ENCODE results near the gene FOXK2.

Gene FOXK2

GRCh38 chr17:82586576-82587233 is 67.2 kb downstream of the FOXK2 start:
- H3K9ac ChIP-seq (ENCODE audit: low read depth in 1 of 2, low read length in 2 of 2), result no peak overlapping the region
- H3K4me1 ChIP-seq (ENCODE audit: control insufficient read depth in 2 of 2, insufficient read depth in 2 of 2, low read length in 2 of 2), result peaks cover 0 to 2% of the 10 kb centered on the region in 2 donors
- no peak overlapping the region for H3K27ac ChIP-seq (ENCODE audit: low read depth in 2 of 2, low read length in 2 of 2)
- no peaks in the 10 kb centered on the region for H3K9me3 ChIP-seq (ENCODE audit: control insufficient read depth in 2 of 2, low read length in 2 of 2)
- no peaks in the 10 kb centered on the region for H3K27me3 ChIP-seq (ENCODE audit: control insufficient read depth in 2 of 2, insufficient read depth in 2 of 2, low read length in 2 of 2)
- H3K4me3 ChIP-seq (ENCODE audit: low read length in 2 of 2), result no peak overlapping the region
- peaks cover 14 to 26% of the 10 kb centered on the region in 2 donors for H3K36me3 ChIP-seq (ENCODE audit: control insufficient read depth in 2 of 2, insufficient read depth in 2 of 2, low read length in 2 of 2)

GRCh38 chr17:82587234-82588086 is 67.9 kb downstream of the FOXK2 start:
- Histone ChIP-seq H3K36me3 (ENCODE audit: control insufficient read depth in 2 of 2, insufficient read depth in 2 of 2, low read length in 2 of 2) (peaks cover 14 to 22% of the 10 kb centered on the region in 2 donors), H3K4me3 (ENCODE audit: low read length in 2 of 2) (no peak overlapping the region), H3K27ac (ENCODE audit: low read depth in 2 of 2, low read length in 2 of 2) (no peak overlapping the region), H3K9me3 (ENCODE audit: control insufficient read depth in 2 of 2, low read length in 2 of 2) (no peaks in the 10 kb centered on the region), H3K27me3 (ENCODE audit: control insufficient read depth in 2 of 2, insufficient read depth in 2 of 2, low read length in 2 of 2) (no peaks in the 10 kb centered on the region), H3K4me1 (ENCODE audit: control insufficient read depth in 2 of 2, insufficient read depth in 2 of 2, low read length in 2 of 2) (peaks cover 6 to 9% of the 10 kb centered on the region in 2 donors), H3K9ac (ENCODE audit: low read depth in 1 of 2, low read length in 2 of 2) (no peak overlapping the region)

- H3K9ac ChIP-seq (ENCODE audit: low read depth in 1 of 2, low read length in 2 of 2), result no peak overlapping the region
- H3K4me1 ChIP-seq (ENCODE audit: control insufficient read depth in 2 of 2, insufficient read depth in 2 of 2, low read length in 2 of 2), result peaks cover 11 to 17% of the 10 kb centered on the region in 2 donors
- H3K36me3 ChIP-seq (ENCODE audit: control insufficient read depth in 2 of 2, insufficient read depth in 2 of 2, low read length in 2 of 2), result peaks cover 14 to 19% of the 10 kb centered on the region in 2 donors
- no peaks in the 10 kb centered on the region for H3K27me3 ChIP-seq (ENCODE audit: control insufficient read depth in 2 of 2, insufficient read depth in 2 of 2, low read length in 2 of 2)
- H3K4me3 ChIP-seq (ENCODE audit: low read length in 2 of 2), result no peak overlapping the region
- H3K27ac ChIP-seq (ENCODE audit: low read depth in 2 of 2, low read length in 2 of 2), result no peak overlapping the region
- no peaks in the 10 kb centered on the region for H3K9me3 ChIP-seq (ENCODE audit: control insufficient read depth in 2 of 2, low read length in 2 of 2)
These were observed 69.0 kb downstream of the FOXK2 start for GRCh38 chr17:82588266-82589175.

- H3K9me3 ChIP-seq (ENCODE audit: control insufficient read depth in 2 of 2, low read length in 2 of 2), result no peaks in the 10 kb centered on the region
- no peak overlapping the region for H3K27ac ChIP-seq (ENCODE audit: low read depth in 2 of 2, low read length in 2 of 2)
These were observed 70.3 kb downstream of the FOXK2 start for GRCh38 chr17:82589851-82590180.

GRCh38 chr17:82590216-82590615 is 70.7 kb downstream of the FOXK2 start:
- Histone ChIP-seq H3K9ac (ENCODE audit: low read depth in 1 of 2, low read length in 2 of 2) (no peak overlapping the region), H3K36me3 (ENCODE audit: control insufficient read depth in 2 of 2, insufficient read depth in 2 of 2, low read length in 2 of 2) (peaks cover 10 to 15% of the 10 kb centered on the region in 2 donors), H3K4me3 (ENCODE audit: low read length in 2 of 2) (no peak overlapping the region), H3K4me1 (ENCODE audit: control insufficient read depth in 2 of 2, insufficient read depth in 2 of 2, low read length in 2 of 2) (peaks cover 22% of the 10 kb centered on the region in 2 donors), H3K9me3 (ENCODE audit: control insufficient read depth in 2 of 2, low read length in 2 of 2) (no peaks in the 10 kb centered on the region), H3K27me3 (ENCODE audit: control insufficient read depth in 2 of 2, insufficient read depth in 2 of 2, low read length in 2 of 2) (no peaks in the 10 kb centered on the region), H3K27ac (ENCODE audit: low read depth in 2 of 2, low read length in 2 of 2) (no peak overlapping the region)

More at GRCh38 chr17:82589851-82590180, 70.3 kb downstream of the FOXK2 start:
- Histone ChIP-seq H3K4me1 (ENCODE audit: control insufficient read depth in 2 of 2, insufficient read depth in 2 of 2, low read length in 2 of 2) (peaks cover 21 to 22% of the 10 kb centered on the region in 2 donors), H3K4me3 (ENCODE audit: low read length in 2 of 2) (no peak overlapping the region), H3K9ac (ENCODE audit: low read depth in 1 of 2, low read length in 2 of 2) (no peak overlapping the region), H3K27me3 (ENCODE audit: control insufficient read depth in 2 of 2, insufficient read depth in 2 of 2, low read length in 2 of 2) (no peaks in the 10 kb centered on the region), H3K36me3 (ENCODE audit: control insufficient read depth in 2 of 2, insufficient read depth in 2 of 2, low read length in 2 of 2) (peaks cover 12 to 14% of the 10 kb centered on the region in 2 donors)

GRCh38 chr17:82590881-82591539 is 71.5 kb downstream of the FOXK2 start:
- H3K36me3 ChIP-seq (ENCODE audit: control insufficient read depth in 2 of 2, insufficient read depth in 2 of 2, low read length in 2 of 2), result peaks cover 14 to 18% of the 10 kb centered on the region in 2 donors
- H3K4me1 ChIP-seq (ENCODE audit: control insufficient read depth in 2 of 2, insufficient read depth in 2 of 2, low read length in 2 of 2), result peaks cover 22 to 26% of the 10 kb centered on the region in 2 donors
- peak overlapping the region; percentile 7 to 94 for H3K27ac ChIP-seq (ENCODE audit: low read depth in 2 of 2, low read length in 2 of 2)
- H3K9me3 ChIP-seq (ENCODE audit: control insufficient read depth in 2 of 2, low read length in 2 of 2), result no peaks in the 10 kb centered on the region
- H3K27me3 ChIP-seq (ENCODE audit: control insufficient read depth in 2 of 2, insufficient read depth in 2 of 2, low read length in 2 of 2), result no peaks in the 10 kb centered on the region
- no peak overlapping the region for H3K9ac ChIP-seq (ENCODE audit: low read depth in 1 of 2, low read length in 2 of 2)
- H3K4me3 ChIP-seq (ENCODE audit: low read length in 2 of 2), result no peak overlapping the region

GRCh38 chr17:82592289-82592766 is 72.8 kb downstream of the FOXK2 start:
- Histone ChIP-seq H3K9ac (ENCODE audit: low read depth in 1 of 2, low read length in 2 of 2) (peak overlapping the region; percentile 15 to 29), H3K4me3 (ENCODE audit: low read length in 2 of 2) (peak overlapping the region in 1 of 2 donors; percentile 38), H3K4me1 (ENCODE audit: control insufficient read depth in 2 of 2, insufficient read depth in 2 of 2, low read length in 2 of 2) (peaks cover 22 to 32% of the 10 kb centered on the region in 2 donors)

GRCh38 chr17:82592767-82593589 is 73.4 kb downstream of the FOXK2 start:
- peak overlapping the region; percentile 69 to 84 for H3K9ac ChIP-seq (ENCODE audit: low read depth in 1 of 2, low read length in 2 of 2)

More at GRCh38 chr17:82592289-82592766, 72.8 kb downstream of the FOXK2 start:
- H3K9me3 ChIP-seq (ENCODE audit: control insufficient read depth in 2 of 2, low read length in 2 of 2), result no peaks in the 10 kb centered on the region
- H3K27me3 ChIP-seq (ENCODE audit: control insufficient read depth in 2 of 2, insufficient read depth in 2 of 2, low read length in 2 of 2), result no peaks in the 10 kb centered on the region
- peak overlapping the region; percentile 81 to 94 for H3K27ac ChIP-seq (ENCODE audit: low read depth in 2 of 2, low read length in 2 of 2)
- H3K36me3 ChIP-seq (ENCODE audit: control insufficient read depth in 2 of 2, insufficient read depth in 2 of 2, low read length in 2 of 2), result peaks cover 20 to 24% of the 10 kb centered on the region in 2 donors

More at GRCh38 chr17:82592767-82593589, 73.4 kb downstream of the FOXK2 start:
- H3K27me3 ChIP-seq (ENCODE audit: control insufficient read depth in 2 of 2, insufficient read depth in 2 of 2, low read length in 2 of 2), result no peaks in the 10 kb centered on the region
- H3K9me3 ChIP-seq (ENCODE audit: control insufficient read depth in 2 of 2, low read length in 2 of 2), result no peaks in the 10 kb centered on the region
- peaks cover 19% of the 10 kb centered on the region in 2 donors for H3K36me3 ChIP-seq (ENCODE audit: control insufficient read depth in 2 of 2, insufficient read depth in 2 of 2, low read length in 2 of 2)
- peak overlapping the region; percentile 70 to 81 for H3K4me3 ChIP-seq (ENCODE audit: low read length in 2 of 2)
- peaks cover 22 to 32% of the 10 kb centered on the region in 2 donors for H3K4me1 ChIP-seq (ENCODE audit: control insufficient read depth in 2 of 2, insufficient read depth in 2 of 2, low read length in 2 of 2)
- peak overlapping the region; percentile 81 to 94 for H3K27ac ChIP-seq (ENCODE audit: low read depth in 2 of 2, low read length in 2 of 2)

Measured in mucosa of rectum (tissue), 2 donors.